ENCODE data around the gene LRRTM3.

Gene LRRTM3

GRCh38 chr10:67140641-67141040, 214.8 kb downstream of the LRRTM3 start:
- no peak for DNase-seq

- no peak for DNase-seq
Measured at GRCh38 chr10:67141300-67141699, 215.5 kb downstream of the LRRTM3 start.

- no peak for DNase-seq
Measured at GRCh38 chr10:67144530-67144929, 218.7 kb downstream of the LRRTM3 start.

Measured in CD4-positive, alpha-beta T cell treated with Interferon alpha-2 for 1 hour (primary cell).